Vagina (tissue), 2 donors: ENCODE data around the gene MMP19. TPM values are rescaled to one million over a fixed set of nuclear protein-coding genes. Genes with fewer than 3 reads are reported as not detected.

Source experiments
- DNase-seq, 2 donors: peaks; one replicate each; pipeline ENCODE4 v3.0.0-alpha.2; 2017; ENCODE audit errors: extremely low spot score in 2 of 2
- H3K27ac ChIP-seq: fragments of 200-600 bp; sonication (generic); one replicate; pipeline ENCODE4 v1.5.1; 2019
- H3K27me3 ChIP-seq: fragments of 200-600 bp; sonication (generic); one replicate; pipeline ENCODE4 v1.5.1; 2019
- H3K36me3 ChIP-seq, 2 donors: fragments of 200-600 bp; sonication (generic); one replicate each; pipeline ENCODE4 v1.5.1; 2017 to 2019
- H3K4me1 ChIP-seq: fragments of 200-600 bp; sonication (generic); one replicate; pipeline ENCODE4 v1.5.1; 2019
- H3K4me3 ChIP-seq, 2 donors: fragments of 200-600 bp; sonication (generic); 1 replicate in 1 of 2; 2 replicates in 1 of 2; pipeline ENCODE4 v1.5.1; 2016 to 2019
- H3K9me3 ChIP-seq: fragments of 200-600 bp; sonication (generic); one replicate; pipeline ENCODE4 v1.5.1; 2019
- POLR2A ChIP-seq, 2 donors: fragments of 450-650 bp; IDR thresholded peaks; one replicate each; pipeline ENCODE4 v1.6.1; 2017; ENCODE audit warnings: antibody characterized with exemption in 2 of 2, mild to moderate bottlenecking in 2 of 2, moderate library complexity in 2 of 2
- POLR2AphosphoS5 ChIP-seq, 2 donors: sonication (generic); formaldehyde crosslinking; IDR thresholded peaks; one replicate each; pipeline ENCODE4 v1.9.0; 2017; ENCODE audit warnings: antibody characterized with exemption in 2 of 2, mild to moderate bottlenecking in 2 of 2, low read depth in 1 of 2; ENCODE audit not compliant: insufficient read depth in 1 of 2
- intact Hi-C: fragments of 100-400 bp; cut with DNase I; formaldehyde crosslinking; loops from one replicate; pipeline ENCODE4 v1.15.1; 2023
- total RNA-seq: library from RNA; depleted of rRNA; stranded (reverse); fragments of >200 nt; gene quantifications from one replicate; pipeline ENCODE4 v1.2.3, GENCODE V29; 2016
- TF ChIP-seq, protein P1 (sequence below), 3 experiments: fragments of 450-650 bp in 2 of 3; fragments of 200-600 bp in 1 of 3; sonication (generic) in 1 of 3; IDR thresholded peaks; one replicate each; pipeline ENCODE4 v1.5.1; 2017 to 2019; ENCODE audit warnings: antibody characterized with exemption in 3 of 3, mild to moderate bottlenecking in 2 of 3, moderate library complexity in 2 of 3

Gene MMP19
- total RNA-seq, 1 donor from 2014 or later: 21.6 TPM

DNA sequence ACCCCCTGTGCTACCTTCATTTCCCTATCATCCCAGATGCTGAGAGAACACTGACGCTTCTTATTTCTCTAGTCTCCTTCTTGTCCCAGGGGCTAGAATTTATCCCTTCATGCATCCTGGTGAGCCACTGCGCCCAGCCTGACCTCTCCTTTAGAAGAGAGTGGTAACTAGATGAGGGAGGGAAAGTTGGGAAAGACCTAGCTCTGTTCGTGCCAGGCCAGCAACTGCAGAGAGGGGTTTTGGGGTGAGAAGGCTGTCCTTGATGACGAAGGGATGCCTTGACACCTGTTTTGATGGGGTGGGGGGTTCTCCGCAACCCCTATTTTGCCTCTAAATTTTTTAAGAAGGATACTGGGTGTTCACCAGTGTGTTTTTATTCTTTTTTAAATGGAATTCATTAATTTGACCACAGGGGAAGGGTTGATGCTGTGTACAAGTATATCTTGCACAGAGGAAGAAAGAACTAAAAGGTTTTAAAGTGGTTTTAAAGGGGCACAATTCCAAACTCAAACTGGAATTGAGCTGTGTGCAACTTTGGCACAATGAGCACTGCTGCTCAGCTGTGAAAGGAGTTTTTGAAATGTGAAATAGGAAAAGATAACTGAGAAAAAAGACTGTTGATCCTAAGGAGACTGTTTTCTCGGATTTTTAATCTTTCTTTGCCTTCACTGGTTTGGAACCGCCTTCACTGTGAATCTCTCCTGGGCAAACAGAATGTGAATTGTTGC, 7.0 kb upstream of the MMP19 start:
- no peak for DNase-seq
- Histone ChIP-seq H3K4me3 (no peak overlapping the region), H3K4me1 (peaks cover 15% of the 10 kb centered on the region), H3K27ac (no peak overlapping the region), H3K27me3 (no peaks in the 10 kb centered on the region), H3K9me3 (no peaks in the 10 kb centered on the region), H3K36me3 (no peaks in the 10 kb centered on the region)
- TF ChIP-seq, protein P1, sequence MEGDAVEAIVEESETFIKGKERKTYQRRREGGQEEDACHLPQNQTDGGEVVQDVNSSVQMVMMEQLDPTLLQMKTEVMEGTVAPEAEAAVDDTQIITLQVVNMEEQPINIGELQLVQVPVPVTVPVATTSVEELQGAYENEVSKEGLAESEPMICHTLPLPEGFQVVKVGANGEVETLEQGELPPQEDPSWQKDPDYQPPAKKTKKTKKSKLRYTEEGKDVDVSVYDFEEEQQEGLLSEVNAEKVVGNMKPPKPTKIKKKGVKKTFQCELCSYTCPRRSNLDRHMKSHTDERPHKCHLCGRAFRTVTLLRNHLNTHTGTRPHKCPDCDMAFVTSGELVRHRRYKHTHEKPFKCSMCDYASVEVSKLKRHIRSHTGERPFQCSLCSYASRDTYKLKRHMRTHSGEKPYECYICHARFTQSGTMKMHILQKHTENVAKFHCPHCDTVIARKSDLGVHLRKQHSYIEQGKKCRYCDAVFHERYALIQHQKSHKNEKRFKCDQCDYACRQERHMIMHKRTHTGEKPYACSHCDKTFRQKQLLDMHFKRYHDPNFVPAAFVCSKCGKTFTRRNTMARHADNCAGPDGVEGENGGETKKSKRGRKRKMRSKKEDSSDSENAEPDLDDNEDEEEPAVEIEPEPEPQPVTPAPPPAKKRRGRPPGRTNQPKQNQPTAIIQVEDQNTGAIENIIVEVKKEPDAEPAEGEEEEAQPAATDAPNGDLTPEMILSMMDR (IDR thresholded peaks at IDR 0.05): no peak
- TF ChIP-seq POLR2AphosphoS5 (IDR thresholded peaks at IDR 0.05; ENCODE audit: insufficient read depth in 1 of 2, low read depth in 1 of 2) (no peak), POLR2A (IDR thresholded peaks at IDR 0.05) (no peak)
- intact Hi-C loops: no loop called here

DNA sequence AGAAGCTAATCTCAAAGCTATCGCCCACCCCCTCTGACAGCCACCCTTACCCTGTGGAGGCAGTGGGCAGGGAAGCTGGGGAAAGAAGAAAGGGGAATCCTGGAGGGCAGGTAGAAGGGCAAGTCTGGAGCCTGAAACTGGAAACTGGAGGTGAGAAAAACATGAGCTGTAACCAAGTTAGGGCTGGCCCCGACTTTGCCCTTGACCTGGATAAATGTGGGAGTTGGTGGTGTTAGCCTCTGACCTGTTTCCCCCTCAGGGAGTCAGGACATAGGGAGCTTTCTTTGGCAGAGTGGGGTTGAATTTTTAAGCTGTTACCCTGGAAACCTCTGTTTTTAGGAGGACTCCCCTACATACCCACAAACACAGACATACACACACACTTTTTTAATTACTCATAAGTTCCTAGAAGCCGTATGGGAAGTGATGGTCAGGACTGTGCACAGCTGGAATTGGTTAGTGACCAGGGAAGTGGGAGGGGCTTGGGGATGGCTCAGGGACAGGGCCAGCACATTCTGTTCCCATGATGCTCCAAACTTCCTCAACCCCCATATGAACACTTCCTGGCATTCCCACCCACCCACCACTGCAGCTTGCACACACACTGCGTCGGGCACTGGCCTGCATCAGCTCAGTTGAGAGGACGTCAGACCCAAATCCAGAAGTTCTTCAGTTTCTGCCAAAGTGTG, 5.0 kb upstream of the MMP19 start:
- no peaks in the 10 kb centered on the region for H3K27me3 ChIP-seq
- peak overlapping the region in 1 of 2 donors; percentile 15 for H3K4me3 ChIP-seq
- TF ChIP-seq, protein P1 (IDR thresholded peaks at IDR 0.05): no peak
- TF ChIP-seq POLR2A (IDR thresholded peaks at IDR 0.05) (peak in 1 of 2 donors; percentile 31), POLR2AphosphoS5 (IDR thresholded peaks at IDR 0.05; ENCODE audit: insufficient read depth in 1 of 2, low read depth in 1 of 2) (peak; percentile 86 to 93)
- intact Hi-C loops: no loop called here
- H3K9me3 ChIP-seq: no peaks in the 10 kb centered on the region
- H3K36me3 ChIP-seq: no peaks in the 10 kb centered on the region
- peak overlapping the region; percentile 86 for H3K27ac ChIP-seq
- H3K4me1 ChIP-seq: peaks cover 15% of the 10 kb centered on the region
- peak in 1 of 2 donors; percentile 99 for DNase-seq

DNA sequence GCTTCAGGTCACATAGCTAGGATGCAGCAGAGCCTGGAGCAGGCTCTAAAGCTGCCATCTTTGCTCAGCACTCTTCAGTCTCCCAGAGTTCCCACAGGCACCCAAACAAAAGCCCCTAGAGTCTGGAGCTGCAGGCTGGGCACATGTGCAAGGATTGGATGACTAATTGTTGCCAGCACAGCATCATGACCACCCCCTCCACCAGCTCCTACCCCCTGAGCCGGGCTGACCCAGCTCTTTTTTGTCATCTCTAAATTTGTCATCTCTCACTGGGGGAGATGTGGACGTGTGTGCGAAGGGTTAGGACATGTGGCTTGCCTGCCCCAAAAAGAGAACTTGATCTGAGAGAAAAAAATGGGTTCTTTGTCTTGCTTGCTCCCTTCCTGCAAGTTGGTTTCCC, 4.3 kb upstream of the MMP19 start:
- intact Hi-C loops: no loop called here
- no peak for DNase-seq
- Histone ChIP-seq H3K27ac (peak overlapping the region; percentile 86), H3K36me3 (no peaks in the 10 kb centered on the region), H3K9me3 (no peaks in the 10 kb centered on the region), H3K27me3 (no peaks in the 10 kb centered on the region), H3K4me1 (peaks cover 15% of the 10 kb centered on the region), H3K4me3 (no peak overlapping the region)
- TF ChIP-seq, protein P1 (IDR thresholded peaks at IDR 0.05): no peak
- peak in 1 of 2 donors; percentile 46 for TF ChIP-seq POLR2AphosphoS5 (IDR thresholded peaks at IDR 0.05; ENCODE audit: insufficient read depth in 1 of 2, low read depth in 1 of 2)

DNA sequence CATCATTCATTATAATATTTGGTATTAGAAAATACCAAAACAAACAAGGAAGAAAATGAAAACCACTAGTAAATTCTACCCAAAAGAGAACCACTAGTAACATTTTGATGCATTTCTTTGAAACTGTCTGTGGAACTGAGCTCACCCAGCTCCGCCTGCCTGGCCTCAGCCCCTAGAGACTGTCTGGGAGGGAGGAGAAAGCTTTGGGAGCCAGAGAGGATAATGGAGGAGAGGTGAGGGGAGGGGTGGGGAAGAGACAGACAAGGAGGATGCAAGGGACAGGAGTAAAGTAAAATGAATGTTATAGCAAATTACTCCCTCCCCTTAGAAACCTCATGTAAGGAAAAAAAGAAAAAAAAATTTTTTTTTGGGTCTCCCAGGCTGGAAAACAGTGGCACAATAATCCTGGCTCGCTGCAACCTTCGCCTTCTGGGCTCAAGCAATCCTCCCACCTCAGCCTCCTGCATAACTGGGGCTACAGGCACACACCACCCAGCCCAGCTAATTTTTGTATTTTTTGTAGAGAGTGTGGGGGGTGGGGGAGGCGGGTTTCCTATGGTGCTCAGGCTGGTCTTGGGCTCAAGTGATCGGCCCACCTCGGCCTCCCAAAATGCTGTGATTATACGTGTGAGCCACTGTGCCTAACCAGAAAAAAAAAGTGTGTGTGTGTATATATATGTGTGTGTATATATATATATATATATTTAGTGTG, 3.2 kb upstream of the MMP19 start:
- peak overlapping the region; percentile 86 for H3K27ac ChIP-seq
- TF ChIP-seq POLR2A (IDR thresholded peaks at IDR 0.05) (no peak), POLR2AphosphoS5 (IDR thresholded peaks at IDR 0.05; ENCODE audit: insufficient read depth in 1 of 2, low read depth in 1 of 2) (no peak)
- TF ChIP-seq, protein P1 (IDR thresholded peaks at IDR 0.05): no peak
- no peaks in the 10 kb centered on the region for H3K9me3 ChIP-seq
- no peak overlapping the region for H3K4me3 ChIP-seq
- no peaks in the 10 kb centered on the region for H3K36me3 ChIP-seq
- peaks cover 26% of the 10 kb centered on the region for H3K4me1 ChIP-seq
- intact Hi-C loops: no loop called here
- no peaks in the 10 kb centered on the region for H3K27me3 ChIP-seq
- DNase-seq: no peak
